Caki2 (cell line): ENCODE data around the gene MAP3K7. TPM values are rescaled to one million over a fixed set of nuclear protein-coding genes. Genes with fewer than 3 reads are reported as not detected.

Experiments used
- DNase-seq: peaks from one replicate; pipeline ENCODE4 v3.0.0-alpha.2; 2015; ENCODE audit warnings: low read depth
- in situ Hi-C: cut with HindIII; loops from 2 replicates; pipeline ENCODE4 v1.10.0; 2016; ENCODE audit warnings: low sequenced_read_pairs, low pct_unique_long_range_greater_than_20kb, mixed read lengths
- total RNA-seq: library from RNA; depleted of rRNA; stranded (reverse); fragments of >200 nt; shearing (Covaris generic); gene quantifications from 2 replicates; pipeline ENCODE4 v1.2.3, GENCODE V29; 2014; ENCODE audit warnings: low replicate concordance; rRNA removed

Gene MAP3K7
- 12.7 and 14.1 TPM in 2 replicates for total RNA-seq

DNA sequence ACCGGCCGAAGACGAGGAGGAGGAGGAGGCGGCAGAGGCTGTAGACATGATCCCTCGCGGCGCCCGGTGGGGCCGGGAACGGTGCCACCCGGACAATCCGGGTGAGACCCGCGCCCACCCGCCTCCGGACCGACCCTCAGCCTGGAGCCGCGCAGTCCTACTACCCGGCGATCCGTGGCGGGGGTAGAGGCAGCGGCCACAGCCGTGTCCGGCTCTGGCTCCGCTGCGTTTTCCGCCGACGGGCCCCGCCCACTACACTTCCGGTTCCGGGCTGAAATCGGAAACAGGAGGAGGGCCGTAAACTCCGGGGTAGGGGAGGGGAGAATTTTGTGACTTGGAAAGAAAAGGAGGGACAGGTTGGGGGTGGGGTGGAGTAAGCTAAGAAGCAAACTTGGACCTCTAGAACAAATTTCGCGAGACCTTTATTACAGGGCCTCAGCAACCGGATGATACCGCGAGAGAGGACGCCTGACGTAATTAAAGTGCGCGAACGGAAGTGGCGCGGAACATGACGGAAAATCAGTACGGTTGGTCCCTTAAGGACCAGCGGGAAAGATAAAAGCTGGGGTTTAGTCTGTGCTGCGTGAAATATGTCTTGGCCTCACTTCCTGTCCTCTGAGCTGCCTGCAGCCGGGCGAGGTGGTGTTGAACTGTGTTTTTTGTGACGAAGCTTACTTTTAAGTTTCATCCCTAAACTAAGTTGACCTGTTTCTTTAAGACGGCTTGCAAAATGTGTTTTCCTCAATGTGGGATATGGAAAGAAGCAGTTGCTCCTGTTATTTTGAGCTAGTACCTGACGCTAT, at the start of gene MAP3K7:
MAP3K7 (minus strand) TSS at position 237 of the 803 bp plus-strand sequence; CDS start at position 48, 189 bp downstream.
- in situ Hi-C loops: no loop called here
- DNase-seq: peak; percentile 94

DNA sequence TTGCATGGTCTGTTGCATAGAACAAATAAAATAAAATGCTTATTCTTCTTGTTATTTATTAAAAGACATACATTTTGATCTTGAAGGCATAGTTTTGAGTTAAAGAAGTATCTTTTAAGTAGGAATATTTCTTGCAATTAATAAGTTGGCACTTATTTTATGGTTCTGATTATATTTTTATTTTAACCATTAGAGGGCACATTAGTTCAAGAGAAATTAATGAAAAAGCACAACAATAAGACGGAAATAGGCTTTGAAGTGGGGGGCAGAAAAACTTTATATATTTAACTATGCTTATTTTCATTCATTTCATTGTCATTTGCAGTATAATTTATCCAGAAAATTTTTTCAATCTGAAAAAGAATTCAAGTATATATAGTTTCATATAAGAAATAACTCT, 44.2 kb upstream of the MAP3K7 start:
- in situ Hi-C loops: no loop called here

DNA sequence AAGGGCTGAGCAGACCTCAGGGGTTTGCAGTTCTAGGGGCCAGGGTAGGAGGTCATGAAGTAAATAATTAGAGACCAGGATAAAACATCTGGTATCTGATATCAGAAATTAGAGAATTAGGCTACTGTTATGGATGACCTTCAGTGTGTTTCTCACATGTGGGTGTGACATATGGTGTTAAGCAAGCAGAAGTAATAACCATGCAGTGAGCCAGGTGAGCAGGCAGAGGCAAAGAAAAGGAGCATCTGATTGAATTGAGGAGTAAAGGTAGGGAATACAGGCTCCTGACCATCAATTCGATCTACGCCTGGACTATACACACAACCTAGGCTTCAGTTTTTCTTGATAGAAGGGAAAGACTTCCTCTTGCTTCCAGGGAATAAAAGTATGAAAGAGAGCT, 34.7 kb upstream of the MAP3K7 start:
- DNase-seq: no peak
- in situ Hi-C loops: no loop called here

More for the DNA sequence above, 44.2 kb upstream of the MAP3K7 start:
- DNase-seq: no peak

DNA sequence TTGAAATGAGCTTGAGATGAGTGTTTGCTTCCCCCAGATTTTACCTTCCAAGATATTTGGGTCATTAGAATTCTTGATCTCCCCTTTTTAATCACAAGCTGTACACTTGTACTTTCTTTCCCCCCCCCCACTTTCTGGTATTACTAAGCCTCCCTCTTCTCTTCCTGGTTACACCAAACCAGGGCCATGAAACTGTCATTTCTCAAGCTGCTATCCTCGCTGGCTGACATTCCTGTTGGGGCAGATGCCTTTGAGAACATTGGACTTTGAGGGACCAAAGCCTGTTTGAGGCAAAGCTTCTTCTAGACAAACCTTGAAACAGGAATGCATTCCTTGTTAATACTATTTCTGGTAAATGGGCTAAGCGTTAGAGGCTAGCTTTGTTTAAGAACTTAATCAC, 32.3 kb upstream of the MAP3K7 start:
- DNase-seq: no peak
- in situ Hi-C loops: no loop called here

DNA sequence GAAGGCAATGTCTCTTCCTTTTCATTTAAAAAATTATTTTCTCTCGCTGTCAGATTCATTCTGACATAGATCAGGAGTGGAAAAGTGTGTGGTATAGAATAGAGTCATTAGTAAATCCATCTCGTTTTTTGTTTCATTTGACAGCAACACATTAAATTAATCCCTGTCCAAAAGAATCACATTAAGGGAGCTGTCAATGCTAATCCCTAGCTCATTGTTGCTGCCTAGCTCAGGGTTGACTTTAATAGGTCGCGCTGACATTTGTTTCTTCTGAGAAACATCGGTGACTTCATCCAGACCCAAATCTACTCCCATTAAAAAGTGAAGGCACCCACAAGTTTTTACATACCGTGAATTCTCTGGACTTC, 25.4 kb upstream of the MAP3K7 start:
- no peak for DNase-seq
- in situ Hi-C loops: no loop called here

DNA sequence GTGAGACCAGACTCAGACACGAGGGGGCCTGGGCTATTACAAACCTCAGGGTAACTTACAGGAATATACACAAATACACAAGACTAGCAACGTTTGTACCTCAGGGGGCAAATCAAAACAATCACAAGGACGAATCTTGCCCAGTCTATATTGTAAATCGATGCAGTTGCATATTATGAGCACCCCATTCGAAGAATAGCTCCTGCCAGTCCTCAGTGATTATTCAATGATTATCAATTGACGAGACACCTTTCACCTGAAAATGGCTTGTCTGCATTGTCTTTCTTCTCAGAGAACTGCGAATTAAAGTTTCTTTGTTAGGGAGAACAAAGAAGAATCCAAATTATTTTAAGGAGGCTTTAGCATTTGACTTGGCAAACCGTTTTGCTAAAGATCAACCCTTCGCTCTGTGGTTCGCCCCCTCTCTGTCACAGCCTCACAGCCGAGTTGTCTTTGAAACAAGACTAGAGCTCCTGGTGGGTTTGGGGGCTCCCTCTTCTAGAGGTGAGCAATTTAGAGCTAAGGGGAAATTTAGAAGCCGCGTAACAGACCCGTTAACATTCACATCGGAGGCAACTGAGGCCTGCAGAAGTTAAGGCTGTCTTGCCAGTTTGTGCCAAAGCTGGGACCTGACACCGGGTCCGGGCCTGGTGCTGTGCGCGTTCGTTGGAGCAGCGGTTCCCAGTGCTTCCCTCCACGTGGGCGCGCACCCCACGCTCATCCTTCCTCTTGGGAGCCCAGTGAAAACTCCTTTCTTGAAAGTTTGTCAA, 24.9 kb upstream of the MAP3K7 start:
- in situ Hi-C loops: no loop called here
- no peak for DNase-seq

DNA sequence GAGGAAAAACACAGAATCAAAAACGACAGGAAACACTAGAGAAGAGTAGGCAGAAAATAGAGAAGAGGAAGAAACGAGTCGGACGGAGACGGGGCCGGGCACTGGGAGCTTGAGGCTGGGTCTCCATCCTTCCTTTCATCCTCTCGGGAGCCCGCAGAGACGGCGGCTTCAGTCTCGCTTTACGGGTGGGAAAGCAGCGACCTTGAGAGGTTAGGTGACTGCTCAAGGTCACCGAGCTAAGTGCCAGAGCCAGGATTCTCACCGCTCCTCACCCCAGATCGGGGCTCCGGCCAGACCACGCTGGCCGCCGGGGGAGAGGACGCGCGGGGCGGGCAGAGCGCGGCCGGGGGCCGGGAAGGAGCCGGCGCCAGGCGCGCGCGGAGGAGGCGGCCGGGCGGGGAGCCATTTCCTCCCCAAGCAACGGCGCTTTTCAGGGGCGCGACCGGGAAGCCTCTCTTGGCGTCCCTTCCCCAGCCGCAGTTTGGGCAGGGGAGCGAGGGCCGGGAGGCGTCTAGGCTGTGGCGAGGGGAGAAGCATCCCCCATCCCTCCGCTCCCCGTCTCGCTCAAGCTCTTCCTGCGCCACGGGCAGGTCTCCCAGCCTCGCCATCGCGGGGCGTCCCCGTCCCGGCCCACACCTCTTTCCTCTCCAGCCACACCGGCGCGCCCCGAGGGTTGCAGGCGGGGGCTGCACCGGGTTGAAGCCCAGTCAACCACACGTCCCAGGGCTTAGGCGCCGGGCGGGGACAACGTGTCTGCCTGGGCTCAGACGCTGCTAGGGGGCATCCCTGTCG, 24.1 kb upstream of the MAP3K7 start:
- DNase-seq: no peak
- in situ Hi-C loops: no loop called here

DNA sequence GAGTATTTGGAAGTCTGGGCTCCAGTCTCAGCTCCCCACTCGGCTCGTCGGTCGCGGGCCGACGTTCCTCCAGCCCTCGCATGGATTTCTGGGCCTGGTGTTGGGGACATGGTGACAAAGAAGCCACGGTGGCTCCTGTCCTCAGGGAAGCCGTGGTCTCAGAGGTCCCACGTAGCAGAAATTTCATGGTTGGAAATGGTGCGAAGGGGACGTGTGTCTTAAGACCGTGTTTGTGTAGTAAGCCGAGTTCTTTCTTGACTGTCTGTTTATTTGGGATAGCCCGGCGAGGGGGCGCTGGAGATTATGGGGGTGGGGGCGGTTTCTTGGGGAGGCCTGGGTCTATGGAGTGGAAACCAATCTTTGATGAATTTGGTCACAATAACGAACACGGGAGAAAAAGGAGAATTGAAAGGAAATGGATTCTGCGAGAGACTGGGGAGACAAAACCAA, 23.5 kb upstream of the MAP3K7 start:
- DNase-seq: no peak
- in situ Hi-C loops: no loop called here

DNA sequence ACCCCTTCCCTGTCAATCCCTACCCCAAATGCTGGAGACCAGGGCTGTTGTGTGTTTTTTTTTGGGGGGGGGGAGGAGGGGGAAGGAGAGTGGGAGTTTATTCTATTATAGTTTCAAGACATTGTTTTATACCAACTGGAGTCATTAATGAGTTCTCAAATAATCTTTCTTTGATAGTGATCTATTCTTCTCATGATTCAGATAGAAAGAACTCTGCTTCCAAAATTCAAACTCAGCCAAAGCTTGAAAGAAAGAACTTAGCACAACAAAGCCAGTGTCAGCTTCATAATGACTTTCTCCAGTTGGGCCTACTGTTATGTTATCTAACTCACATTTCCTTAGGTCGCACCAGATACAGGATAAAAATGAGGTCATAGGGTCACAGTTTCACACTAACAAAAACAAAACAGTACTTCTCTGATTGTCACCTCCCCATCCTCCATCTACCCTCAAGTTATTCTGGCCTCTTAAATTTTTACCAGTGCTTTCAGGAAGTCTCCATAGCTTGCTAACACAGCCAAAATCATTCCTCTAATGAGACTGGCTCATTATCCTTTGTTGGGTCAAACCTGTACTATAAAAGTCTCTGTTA, 19.0 kb upstream of the MAP3K7 start:
- no peak for DNase-seq
- in situ Hi-C loops: no loop called here

DNA sequence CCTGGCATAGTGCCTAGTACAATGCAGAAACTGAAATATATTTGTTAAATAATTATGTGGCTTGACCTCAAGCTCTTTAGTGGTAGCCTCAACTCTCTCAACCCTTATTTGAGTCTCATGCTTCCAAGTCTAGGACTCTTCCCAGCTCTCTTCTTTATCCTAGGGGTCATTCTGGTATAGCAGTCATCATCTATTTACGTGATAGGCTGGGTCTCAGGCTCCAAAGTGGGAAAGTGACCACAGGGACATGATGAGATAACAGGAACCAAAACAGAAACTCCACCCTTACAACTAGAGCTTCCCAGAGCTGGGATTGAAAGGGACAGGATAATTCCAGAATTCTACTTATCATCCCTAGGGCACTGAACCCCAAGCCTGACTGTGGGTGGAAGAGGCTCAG, 17.7 kb upstream of the MAP3K7 start:
- no peak for DNase-seq
- in situ Hi-C loops: no loop called here

DNA sequence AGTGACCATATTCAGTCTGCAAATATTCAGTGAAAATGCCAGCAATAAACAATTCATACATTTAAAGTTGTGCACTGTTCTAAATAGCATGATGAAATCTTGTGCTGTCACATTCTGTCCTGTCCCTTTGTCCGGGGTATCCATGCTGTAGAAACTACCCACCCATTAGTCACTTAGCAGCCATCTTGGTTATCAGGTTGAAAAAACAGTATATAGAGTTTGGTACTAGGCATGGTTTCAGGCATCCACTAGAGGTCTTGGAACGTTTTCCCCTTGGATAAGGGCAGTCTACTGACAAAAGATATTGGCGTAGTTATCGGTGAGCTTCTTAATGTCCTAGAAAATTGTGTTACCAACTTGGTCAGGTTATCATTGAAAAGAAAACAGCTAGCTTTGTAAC, 12.3 kb upstream of the MAP3K7 start:
- in situ Hi-C loops: no loop called here
- DNase-seq: no peak

DNA sequence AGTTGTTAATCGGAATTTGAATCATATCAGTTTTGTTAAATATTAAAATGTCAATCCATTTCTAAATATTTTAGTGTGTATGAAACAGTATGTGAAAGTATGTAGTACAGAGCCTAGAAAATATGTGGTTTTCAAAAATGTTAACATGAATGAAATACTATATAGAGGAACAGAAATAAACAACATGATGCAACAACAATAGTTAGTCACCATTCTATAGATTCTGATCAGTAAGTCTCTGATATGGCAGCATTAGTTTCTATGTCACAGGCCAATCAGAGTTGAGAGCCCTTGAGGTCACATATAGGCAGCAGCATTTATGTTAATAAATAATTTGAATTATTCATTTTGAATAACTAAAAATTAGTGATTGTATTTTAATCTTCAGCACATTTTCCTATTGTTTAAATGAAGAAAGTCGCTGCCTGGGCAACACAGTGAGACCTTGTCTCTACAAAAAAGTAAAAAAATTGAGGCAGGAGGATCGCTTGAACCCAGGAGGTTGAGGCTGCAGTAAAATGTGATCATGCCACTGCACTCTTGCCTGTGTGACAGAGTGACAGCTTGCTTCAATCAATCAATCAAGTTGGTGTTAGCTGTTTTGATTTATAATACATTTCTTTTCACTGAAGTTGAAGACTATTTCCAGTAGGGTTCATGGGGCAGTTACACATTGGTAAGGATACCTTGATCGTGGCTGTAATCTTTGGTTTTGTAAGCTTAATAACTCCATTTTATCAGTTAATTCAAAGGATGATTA, 11.5 kb upstream of the MAP3K7 start:
- no peak for DNase-seq
- in situ Hi-C loops: no loop called here

DNA sequence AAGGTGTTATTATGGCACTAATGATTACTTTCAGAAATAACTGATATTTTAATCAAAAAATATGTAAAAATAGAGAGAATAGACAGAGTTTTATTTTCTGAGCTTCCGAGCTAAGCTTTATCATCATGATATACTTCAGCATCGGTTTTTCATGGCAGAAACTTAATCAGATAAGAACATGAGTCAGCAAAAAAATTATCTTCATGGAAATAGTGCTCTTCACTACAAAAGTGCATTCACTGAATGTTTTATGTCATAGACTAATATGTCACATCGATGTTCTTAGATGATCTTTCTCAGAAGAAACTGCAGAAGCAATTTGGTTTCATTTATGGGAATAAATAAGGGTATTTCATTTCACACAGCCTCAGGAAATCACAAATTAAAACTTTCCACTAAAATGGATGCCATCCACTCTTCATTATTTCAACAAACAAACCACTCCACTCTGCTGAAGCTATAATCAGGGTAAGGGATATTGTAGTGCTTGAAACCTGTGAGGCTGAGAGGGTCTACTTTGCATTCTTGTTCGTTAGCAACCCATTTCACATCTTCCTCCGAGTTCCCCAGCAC, 10.2 kb upstream of the MAP3K7 start:
- in situ Hi-C loops: no loop called here

DNA sequence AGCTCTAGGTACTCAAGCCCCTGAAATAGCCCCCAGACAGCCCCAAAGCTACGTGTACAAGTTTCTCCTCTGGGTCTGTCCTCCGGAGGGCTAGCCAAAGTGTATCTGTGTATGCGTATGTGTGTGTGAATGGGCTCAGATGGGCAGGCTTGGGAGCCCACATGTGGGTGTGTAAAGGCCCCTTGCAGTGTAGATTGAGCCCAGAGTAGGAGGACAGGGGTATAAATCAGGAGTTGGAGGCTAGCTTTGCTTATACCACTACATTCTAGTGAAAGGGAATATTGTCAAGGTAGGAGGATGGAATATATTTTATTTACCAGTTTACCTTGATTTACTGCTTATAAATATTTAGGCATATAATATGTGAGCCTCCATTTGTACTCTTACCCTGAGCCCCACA, 9.0 kb upstream of the MAP3K7 start:
- no peak for DNase-seq
- in situ Hi-C loops: no loop called here

More for the DNA sequence above, 10.2 kb upstream of the MAP3K7 start:
- DNase-seq: no peak

DNA sequence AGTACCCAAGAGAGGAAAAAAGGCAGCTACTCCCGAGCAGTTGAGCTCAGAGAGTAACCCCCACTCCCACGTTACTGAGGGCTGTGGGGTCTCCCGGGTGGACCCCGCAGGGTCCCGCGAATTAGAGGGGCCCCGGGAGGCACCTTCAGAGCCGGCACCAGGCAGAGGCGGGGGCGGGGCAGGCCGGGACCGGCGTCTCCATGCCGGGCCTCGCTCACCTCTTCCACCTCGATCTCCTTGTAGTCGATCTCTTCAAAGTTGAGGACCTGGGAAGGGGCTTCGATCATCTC, 381 bp downstream of the MAP3K7 start:
- in situ Hi-C loops: no loop called here
- DNase-seq: no peak

DNA sequence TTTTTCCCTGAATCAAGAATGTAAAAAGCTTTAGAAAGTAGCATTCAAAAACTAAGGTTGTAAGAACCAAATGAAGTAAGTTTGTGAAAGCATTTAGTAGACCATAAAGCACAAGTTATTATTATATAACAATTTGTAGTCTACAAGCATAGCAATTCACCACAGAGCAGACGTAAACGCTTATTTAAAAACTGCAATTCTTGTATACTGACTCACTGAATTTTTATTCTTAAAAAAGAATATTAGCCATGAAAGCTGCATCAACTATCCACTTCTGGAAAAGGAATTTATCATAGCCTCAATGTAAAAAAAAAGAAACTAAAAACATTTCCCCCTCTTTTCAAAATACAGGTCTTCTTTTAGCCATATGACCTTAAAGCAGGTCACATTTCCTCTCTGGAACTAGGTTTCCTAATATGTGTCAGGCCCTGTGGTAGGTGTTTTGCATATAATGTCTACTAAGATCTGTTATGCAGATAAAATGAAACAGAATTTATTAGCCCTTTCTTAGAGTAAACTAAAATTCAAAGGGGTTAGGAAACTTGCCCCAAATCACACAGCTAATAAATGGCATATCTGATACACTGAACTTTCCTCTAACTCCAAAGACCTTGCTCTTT, 2.1 kb downstream of the MAP3K7 start:
- DNase-seq: no peak
- in situ Hi-C loops: no loop called here

DNA sequence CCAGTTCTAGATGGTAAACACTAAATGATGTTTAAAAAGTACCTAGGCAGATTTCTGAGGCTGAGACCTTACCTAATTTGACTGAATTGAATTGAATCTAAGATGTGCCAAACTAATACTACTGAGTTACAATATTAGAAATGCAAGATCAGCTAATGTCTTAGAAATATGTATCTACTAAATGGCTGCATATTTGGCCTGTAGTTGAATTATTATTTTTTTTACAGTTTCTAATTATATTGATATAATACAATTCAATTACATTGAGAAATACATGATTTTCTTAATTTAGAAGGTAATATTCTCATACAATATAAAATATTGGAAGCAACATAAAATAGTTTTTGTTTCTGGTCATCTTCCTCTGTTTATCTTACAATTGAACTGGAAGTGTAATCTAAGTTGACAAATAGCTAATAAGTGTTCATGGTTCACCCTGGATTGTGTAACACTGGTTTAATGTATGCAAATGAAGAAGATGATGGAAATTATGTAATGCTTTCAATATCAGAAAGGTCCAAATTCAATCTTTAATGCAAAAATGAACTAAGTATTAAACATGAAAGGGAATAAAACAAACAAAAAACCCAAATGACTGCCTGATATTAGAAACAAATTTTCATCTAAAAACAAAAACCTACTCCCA, 2.9 kb downstream of the MAP3K7 start:
- in situ Hi-C loops: no loop called here
- DNase-seq: no peak
